Neural cell (in vitro differentiated cells): Measurements from ENCODE around the gene TACC3. TPM values are rescaled to one million over a fixed set of nuclear protein-coding genes. Genes with fewer than 3 reads are reported as not detected.

Source experiments
- H2AFZ ChIP-seq: fragments of 200-600, 300-800 bp; sonication (generic), shearing (Covaris generic); 2 replicates; pipeline ENCODE4 v1.6.0; 2014; ENCODE audit warnings: low read depth, mild to moderate bottlenecking, antibody characterized with exemption, low read length, moderate library complexity
- H3F3A ChIP-seq: fragments of 200-600 bp; shearing (Covaris generic); 2 replicates; pipeline ENCODE4 v1.6.1; 2016; ENCODE audit warnings: mild to moderate bottlenecking, moderate library complexity, mixed read lengths, antibody characterized with exemption, low read length; ENCODE audit not compliant: insufficient read depth, poor library complexity, severe bottlenecking
- H3K27ac ChIP-seq: fragments of 200-600, 300-800 bp; sonication (generic), shearing (Covaris generic); 2 replicates; pipeline ENCODE4 v1.5.1; 2014; ENCODE audit warnings: mild to moderate bottlenecking, low read length, moderate library complexity
- H3K27me3 ChIP-seq: fragments of 300-800, 200-600 bp; sonication (generic), shearing (Covaris generic); 2 replicates; pipeline ENCODE4 v1.6.0; 2014; ENCODE audit warnings: mild to moderate bottlenecking, low read depth, low read length, moderate library complexity; ENCODE audit not compliant: insufficient read depth
- H3K36me3 ChIP-seq: fragments of 300-800, 200-600 bp; sonication (generic), shearing (Covaris generic); 2 replicates; pipeline ENCODE4 v1.5.1; 2014; ENCODE audit warnings: mild to moderate bottlenecking, antibody characterized with exemption, low read length, moderate library complexity; ENCODE audit not compliant: insufficient read depth
- H3K4me2 ChIP-seq: fragments of 300-800, 200-600 bp; sonication (generic), shearing (Covaris generic); 2 replicates; pipeline ENCODE4 v1.6.0; 2014; ENCODE audit warnings: mild to moderate bottlenecking, low read length
- H3K4me3 ChIP-seq: fragments of 300-800, 200-600 bp; sonication (generic), shearing (Covaris generic); 2 replicates; pipeline ENCODE4 v1.5.1; 2014; ENCODE audit warnings: mild to moderate bottlenecking, low read length, moderate library complexity
- H3K79me2 ChIP-seq: fragments of 200-600 bp; shearing (Covaris generic); replicated peaks from 2 replicates; pipeline ENCODE4 v1.6.0; 2014; ENCODE audit warnings: mild to moderate bottlenecking, low read length, moderate library complexity; ENCODE audit not compliant: insufficient read depth
- H3K9ac ChIP-seq: fragments of 300-800, 200-600 bp; sonication (generic), shearing (Covaris generic); 2 replicates; pipeline ENCODE4 v1.6.1; 2016; ENCODE audit warnings: mild to moderate bottlenecking, low read length, mixed read lengths
- H3K9me2 ChIP-seq: fragments of 200-600 bp; shearing (Covaris generic); 2 replicates; pipeline ENCODE4 v1.6.1; 2016; ENCODE audit warnings: mild to moderate bottlenecking, low read length, mixed read lengths; ENCODE audit not compliant: insufficient read depth
- H3K9me3 ChIP-seq: fragments of 200-600, 300-800 bp; sonication (generic), shearing (Covaris generic); 2 replicates; pipeline ENCODE4 v1.6.1; 2016; ENCODE audit warnings: mild to moderate bottlenecking, mixed run types, low read length, moderate library complexity, mixed read lengths
- H4K20me1 ChIP-seq: fragments of 200-600 bp; shearing (Covaris generic); 2 replicates; pipeline ENCODE4 v1.6.1; 2016; ENCODE audit warnings: mild to moderate bottlenecking, mixed run types; ENCODE audit not compliant: insufficient read depth
- EP300 ChIP-seq: fragments of 450-650 bp; conservative IDR thresholded peaks from 2 replicates; pipeline ENCODE4 v1.6.1; 2014; ENCODE audit warnings: antibody characterized with exemption, mild to moderate bottlenecking, moderate library complexity; ENCODE audit not compliant: poor library complexity, severe bottlenecking
- EZH2 ChIP-seq: fragments of 200-600, 300-800 bp; shearing (Covaris generic), sonication (generic); IDR thresholded peaks from 2 replicates; pipeline ENCODE4 v1.6.1; 2014; ENCODE audit warnings: antibody characterized with exemption, low read length, borderline replicate concordance, mild to moderate bottlenecking; ENCODE audit not compliant: insufficient read depth, poor library complexity, severe bottlenecking
- MXI1 ChIP-seq: fragments of 450-650 bp; conservative IDR thresholded peaks from 2 replicates; pipeline ENCODE4 v1.6.1; 2014; ENCODE audit warnings: antibody characterized with exemption, mild to moderate bottlenecking; ENCODE audit not compliant: poor library complexity, severe bottlenecking
- POLR2AphosphoS5 ChIP-seq: IDR thresholded peaks from 2 replicates; pipeline ENCODE4 v1.6.1; 2012
- RAD21 ChIP-seq: fragments of 450-650 bp; conservative IDR thresholded peaks from 2 replicates; pipeline ENCODE4 v1.6.1; 2014; ENCODE audit warnings: antibody characterized with exemption, mild to moderate bottlenecking, moderate library complexity
- SMC3 ChIP-seq: fragments of 450-650 bp; conservative IDR thresholded peaks from 2 replicates; pipeline ENCODE4 v1.6.1; 2014; ENCODE audit warnings: antibody characterized with exemption, mild to moderate bottlenecking, moderate library complexity; ENCODE audit not compliant: poor library complexity
- TAF1 ChIP-seq: IDR thresholded peaks from 2 replicates; pipeline ENCODE4 v1.6.1; 2012; ENCODE audit warnings: low read depth
- polyA plus RNA-seq: library from polyadenylated mRNA; depleted of rRNA; stranded (reverse); fragments of >200 nt; gene quantifications from 2 replicates; pipeline ENCODE4 v1.2.3, GENCODE V29; 2014
- TF ChIP-seq, protein P1 (sequence below): IDR thresholded peaks from 2 replicates; pipeline ENCODE4 v1.6.1; 2012; ENCODE audit warnings: borderline replicate concordance
- TF ChIP-seq, protein P2 (sequence below): fragments of 450-650 bp; IDR thresholded peaks from 2 replicates; pipeline ENCODE4 v1.5.1; 2014; ENCODE audit warnings: antibody characterized with exemption, mild to moderate bottlenecking, moderate library complexity; ENCODE audit not compliant: poor library complexity, severe bottlenecking

TACC3 gene
- polyA plus RNA-seq, 1 donor from 2014 or later: 2.6 TPM

DNA sequence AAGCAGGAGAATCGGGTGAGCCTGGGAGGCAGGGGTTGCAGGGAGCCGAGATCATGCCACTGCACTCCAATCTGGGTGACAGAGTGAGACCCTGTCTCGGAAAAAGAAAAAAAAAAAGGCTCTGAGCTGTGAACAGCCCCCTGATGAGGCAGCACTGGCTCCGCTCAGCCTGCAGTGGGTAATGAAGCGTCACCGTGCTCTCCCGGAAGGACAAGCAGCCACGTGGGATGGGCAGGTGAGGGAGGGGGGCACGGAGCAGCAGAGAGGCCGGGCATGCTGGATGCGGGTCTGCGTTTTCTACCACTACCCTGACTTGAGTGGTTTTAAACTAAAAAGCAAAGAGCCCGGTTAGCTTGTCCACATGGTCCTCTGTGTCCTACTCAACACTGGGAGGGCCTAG is 15.5 kb downstream of the TACC3 start:
- Histone ChIP-seq H3K36me3 (no peaks in the 10 kb centered on the region), H4K20me1 (no peaks in the 10 kb centered on the region), H3K79me2 (no peaks in the 10 kb centered on the region), H2AFZ (no peak overlapping the region), H3K4me2 (no peak overlapping the region), H3K27ac (no peak overlapping the region), H3K4me3 (no peak overlapping the region), H3K27me3 (no peaks in the 10 kb centered on the region), H3K9me2 (no peaks in the 10 kb centered on the region), H3K9me3 (no peaks in the 10 kb centered on the region), H3K9ac (no peak overlapping the region), H3F3A (no peaks in the 10 kb centered on the region)
- no peak for TF ChIP-seq EP300

DNA sequence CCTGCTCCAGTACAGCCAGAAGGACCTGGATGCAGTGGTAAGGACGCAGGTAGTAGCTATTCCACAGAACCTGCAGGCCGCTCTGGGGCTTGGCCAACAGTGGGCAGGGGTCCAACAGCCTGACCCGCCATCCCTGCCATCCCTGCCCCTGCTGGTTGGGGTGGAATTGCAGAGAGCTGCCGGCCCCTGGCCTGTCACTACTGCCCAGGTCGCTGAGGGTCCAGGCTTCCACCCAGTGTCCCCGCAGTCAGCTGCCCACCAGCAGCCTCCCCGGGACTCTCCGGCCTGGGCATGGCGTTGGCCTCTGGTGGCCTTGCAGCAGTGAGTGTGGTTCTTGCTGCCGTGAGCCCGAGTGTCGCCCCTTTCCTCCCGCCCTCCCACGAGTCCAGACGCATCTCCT is 16.3 kb downstream of the TACC3 start:
- Histone ChIP-seq H3K27ac (no peak overlapping the region), H3K36me3 (no peaks in the 10 kb centered on the region), H3K79me2 (no peaks in the 10 kb centered on the region), H3K4me2 (no peak overlapping the region), H4K20me1 (no peaks in the 10 kb centered on the region), H3K9me2 (no peaks in the 10 kb centered on the region), H3F3A (no peaks in the 10 kb centered on the region), H3K9ac (no peak overlapping the region), H3K9me3 (no peaks in the 10 kb centered on the region), H2AFZ (no peak overlapping the region), H3K27me3 (no peaks in the 10 kb centered on the region), H3K4me3 (no peak overlapping the region)
- TF ChIP-seq, protein P1, sequence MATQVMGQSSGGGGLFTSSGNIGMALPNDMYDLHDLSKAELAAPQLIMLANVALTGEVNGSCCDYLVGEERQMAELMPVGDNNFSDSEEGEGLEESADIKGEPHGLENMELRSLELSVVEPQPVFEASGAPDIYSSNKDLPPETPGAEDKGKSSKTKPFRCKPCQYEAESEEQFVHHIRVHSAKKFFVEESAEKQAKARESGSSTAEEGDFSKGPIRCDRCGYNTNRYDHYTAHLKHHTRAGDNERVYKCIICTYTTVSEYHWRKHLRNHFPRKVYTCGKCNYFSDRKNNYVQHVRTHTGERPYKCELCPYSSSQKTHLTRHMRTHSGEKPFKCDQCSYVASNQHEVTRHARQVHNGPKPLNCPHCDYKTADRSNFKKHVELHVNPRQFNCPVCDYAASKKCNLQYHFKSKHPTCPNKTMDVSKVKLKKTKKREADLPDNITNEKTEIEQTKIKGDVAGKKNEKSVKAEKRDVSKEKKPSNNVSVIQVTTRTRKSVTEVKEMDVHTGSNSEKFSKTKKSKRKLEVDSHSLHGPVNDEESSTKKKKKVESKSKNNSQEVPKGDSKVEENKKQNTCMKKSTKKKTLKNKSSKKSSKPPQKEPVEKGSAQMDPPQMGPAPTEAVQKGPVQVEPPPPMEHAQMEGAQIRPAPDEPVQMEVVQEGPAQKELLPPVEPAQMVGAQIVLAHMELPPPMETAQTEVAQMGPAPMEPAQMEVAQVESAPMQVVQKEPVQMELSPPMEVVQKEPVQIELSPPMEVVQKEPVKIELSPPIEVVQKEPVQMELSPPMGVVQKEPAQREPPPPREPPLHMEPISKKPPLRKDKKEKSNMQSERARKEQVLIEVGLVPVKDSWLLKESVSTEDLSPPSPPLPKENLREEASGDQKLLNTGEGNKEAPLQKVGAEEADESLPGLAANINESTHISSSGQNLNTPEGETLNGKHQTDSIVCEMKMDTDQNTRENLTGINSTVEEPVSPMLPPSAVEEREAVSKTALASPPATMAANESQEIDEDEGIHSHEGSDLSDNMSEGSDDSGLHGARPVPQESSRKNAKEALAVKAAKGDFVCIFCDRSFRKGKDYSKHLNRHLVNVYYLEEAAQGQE: no peak
- TF ChIP-seq EZH2: no peak
- TF ChIP-seq, protein P2, sequence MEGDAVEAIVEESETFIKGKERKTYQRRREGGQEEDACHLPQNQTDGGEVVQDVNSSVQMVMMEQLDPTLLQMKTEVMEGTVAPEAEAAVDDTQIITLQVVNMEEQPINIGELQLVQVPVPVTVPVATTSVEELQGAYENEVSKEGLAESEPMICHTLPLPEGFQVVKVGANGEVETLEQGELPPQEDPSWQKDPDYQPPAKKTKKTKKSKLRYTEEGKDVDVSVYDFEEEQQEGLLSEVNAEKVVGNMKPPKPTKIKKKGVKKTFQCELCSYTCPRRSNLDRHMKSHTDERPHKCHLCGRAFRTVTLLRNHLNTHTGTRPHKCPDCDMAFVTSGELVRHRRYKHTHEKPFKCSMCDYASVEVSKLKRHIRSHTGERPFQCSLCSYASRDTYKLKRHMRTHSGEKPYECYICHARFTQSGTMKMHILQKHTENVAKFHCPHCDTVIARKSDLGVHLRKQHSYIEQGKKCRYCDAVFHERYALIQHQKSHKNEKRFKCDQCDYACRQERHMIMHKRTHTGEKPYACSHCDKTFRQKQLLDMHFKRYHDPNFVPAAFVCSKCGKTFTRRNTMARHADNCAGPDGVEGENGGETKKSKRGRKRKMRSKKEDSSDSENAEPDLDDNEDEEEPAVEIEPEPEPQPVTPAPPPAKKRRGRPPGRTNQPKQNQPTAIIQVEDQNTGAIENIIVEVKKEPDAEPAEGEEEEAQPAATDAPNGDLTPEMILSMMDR: no peak
- no peak for TF ChIP-seq MXI1
- no peak for TF ChIP-seq RAD21
- no peak for TF ChIP-seq POLR2AphosphoS5
- no peak for TF ChIP-seq EP300
- no peak for TF ChIP-seq SMC3
- no peak for TF ChIP-seq TAF1

DNA sequence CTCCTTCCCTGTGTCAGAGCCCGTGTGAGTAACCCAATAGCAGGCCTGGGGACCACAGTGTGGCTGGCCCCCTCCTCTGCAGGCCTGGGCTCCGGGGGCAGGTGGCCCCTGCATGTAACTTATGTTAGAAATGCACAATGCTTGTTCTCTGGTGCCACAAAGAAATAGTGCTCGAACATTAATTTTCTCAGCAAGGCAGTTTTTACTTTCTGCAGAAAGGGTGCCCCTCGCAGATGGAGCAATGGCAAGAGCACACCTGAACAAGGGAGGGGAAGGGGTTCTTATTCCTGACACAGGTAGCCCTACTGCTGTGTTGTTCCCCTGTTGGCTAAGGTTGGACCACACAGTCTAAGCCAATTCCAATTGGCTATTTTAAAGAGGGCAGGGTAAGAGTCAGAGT is 17.1 kb downstream of the TACC3 start:
- no peaks in the 10 kb centered on the region for H3F3A ChIP-seq
- no peaks in the 10 kb centered on the region for H3K27me3 ChIP-seq
- no peak overlapping the region for H3K4me3 ChIP-seq
- H3K36me3 ChIP-seq: no peaks in the 10 kb centered on the region
- H3K4me2 ChIP-seq: no peak overlapping the region
- no peaks in the 10 kb centered on the region for H3K9me3 ChIP-seq
- TF ChIP-seq TAF1: no peak
- TF ChIP-seq RAD21: no peak
- no peak for TF ChIP-seq MXI1
- no peak for TF ChIP-seq POLR2AphosphoS5
- TF ChIP-seq, protein P2: no peak
- no peak for TF ChIP-seq SMC3
- TF ChIP-seq, protein P1: no peak
- TF ChIP-seq EZH2: no peak
- TF ChIP-seq EP300: no peak
- no peak overlapping the region for H3K9ac ChIP-seq
- no peak overlapping the region for H3K27ac ChIP-seq
- H3K79me2 ChIP-seq: no peaks in the 10 kb centered on the region
- H4K20me1 ChIP-seq: no peaks in the 10 kb centered on the region
- no peaks in the 10 kb centered on the region for H3K9me2 ChIP-seq
- no peak overlapping the region for H2AFZ ChIP-seq
